ENCODE data around the gene STX5. TPM values are rescaled to one million over a fixed set of nuclear protein-coding genes. Genes with fewer than 3 reads are reported as not detected.
A peak's percentile ranks its signal among the peaks of the same experiment; 100 is the strongest.

The STX5 gene
- total and polyA plus RNA-seq, 9 of the 15 experiments (the other 6 are each of a cell fraction or from before 2014, with no cell fraction given): 2.8 to 28.6 (median 23.7) TPM

GRCh38 chr11:62787005-62787759 is 44.7 kb downstream of the STX5 start, which contains the start of gene TMEM179B (continued):
- TF ChIP-seq POU5F1 (IDR thresholded peaks at IDR 0.05; ENCODE audit: borderline replicate concordance, low read depth, low read length, partially characterized antibody) (no peak), FOXK2 (conservative IDR thresholded peaks at IDR 0.05 in 1 of 2, IDR thresholded peaks at IDR 0.05 in 1 of 2; ENCODE audit: low read depth in 2 of 2) (peak; percentile 76 to 83; a peak in 3 of 4 replicates), FOXP1 (CRISPR knock-in tag; IDR thresholded peaks at IDR 0.05) (peak; percentile 52; the same call in 1 of the 2 replicates), JUND (IDR thresholded peaks at IDR 0.05; ENCODE audit: borderline replicate concordance, low read depth, low read length) (peak; percentile 89), JUND (tag; IDR thresholded peaks at IDR 0.05; ENCODE audit: borderline replicate concordance, low read depth, low read length) (peak; percentile 73; the same call in 2 of the 3 replicates), KDM2B (CRISPR knock-in tag; IDR thresholded peaks at IDR 0.05) (peak; percentile 17; the same call in 1 of the 2 replicates), CXXC5 (CRISPR knock-in tag; IDR thresholded peaks at IDR 0.05) (peak; percentile 86), SREBF1 (IDR thresholded peaks at IDR 0.05; ENCODE audit: borderline replicate concordance, low read depth, low read length) (no peak), NBN (IDR thresholded peaks at IDR 0.05; ENCODE audit: low read depth) (peak; percentile 43; the same call in 1 of the 2 replicates), PRPF4 (IDR thresholded peaks at IDR 0.05; ENCODE audit: insufficient read depth, low read depth, low read length, poor library complexity, severe bottlenecking) (peak; percentile 29), POLR2G (IDR thresholded peaks at IDR 0.05; ENCODE audit: low read depth, low read length) (peak; percentile 98), RBM17 (IDR thresholded peaks at IDR 0.05; ENCODE audit: borderline replicate concordance, low read depth, low read length) (no peak), SETDB1 (IDR thresholded peaks at IDR 0.05; ENCODE audit: low read length) (peak; percentile 35), GATAD2B (IDR thresholded peaks at IDR 0.05; ENCODE audit: borderline replicate concordance) (peak; percentile 29; the same call in 1 of the 2 replicates), ETS1 (conservative IDR thresholded peaks at IDR 0.05; ENCODE audit: control insufficient read depth, low read depth, low read length) (peak; percentile 76; the same call in 1 of the 2 replicates), ZNF263 (CRISPR knock-in tag; IDR thresholded peaks at IDR 0.05; ENCODE audit: borderline replicate concordance) (peak; percentile 32; the same call in 1 of the 2 replicates), TBL1XR1 (IDR thresholded peaks at IDR 0.05; ENCODE audit: low read length in 2 of 2) (peak in 1 of 2 experiments; percentile 82; a peak in 2 of 4 replicates), ZNF232 (CRISPR knock-in tag; IDR thresholded peaks at IDR 0.05) (peak; percentile 62; the same call in 1 of the 2 replicates)
- TF ChIP-seq, protein P1, sequence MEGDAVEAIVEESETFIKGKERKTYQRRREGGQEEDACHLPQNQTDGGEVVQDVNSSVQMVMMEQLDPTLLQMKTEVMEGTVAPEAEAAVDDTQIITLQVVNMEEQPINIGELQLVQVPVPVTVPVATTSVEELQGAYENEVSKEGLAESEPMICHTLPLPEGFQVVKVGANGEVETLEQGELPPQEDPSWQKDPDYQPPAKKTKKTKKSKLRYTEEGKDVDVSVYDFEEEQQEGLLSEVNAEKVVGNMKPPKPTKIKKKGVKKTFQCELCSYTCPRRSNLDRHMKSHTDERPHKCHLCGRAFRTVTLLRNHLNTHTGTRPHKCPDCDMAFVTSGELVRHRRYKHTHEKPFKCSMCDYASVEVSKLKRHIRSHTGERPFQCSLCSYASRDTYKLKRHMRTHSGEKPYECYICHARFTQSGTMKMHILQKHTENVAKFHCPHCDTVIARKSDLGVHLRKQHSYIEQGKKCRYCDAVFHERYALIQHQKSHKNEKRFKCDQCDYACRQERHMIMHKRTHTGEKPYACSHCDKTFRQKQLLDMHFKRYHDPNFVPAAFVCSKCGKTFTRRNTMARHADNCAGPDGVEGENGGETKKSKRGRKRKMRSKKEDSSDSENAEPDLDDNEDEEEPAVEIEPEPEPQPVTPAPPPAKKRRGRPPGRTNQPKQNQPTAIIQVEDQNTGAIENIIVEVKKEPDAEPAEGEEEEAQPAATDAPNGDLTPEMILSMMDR (IDR thresholded peaks at IDR 0.05 in 2 of 3, conservative IDR thresholded peaks at IDR 0.05 in 1 of 3; ENCODE audit: insufficient read depth in 2 of 3, low read depth in 1 of 3, low read length in 3 of 3): peak; percentile 67 to 90 (median 81)

All from K562 (cell line).